NCI-H460 (cell line): ENCODE data around the gene GPX1. TPM values are rescaled to one million over a fixed set of nuclear protein-coding genes. Genes with fewer than 3 reads are reported as not detected.
A peak's percentile ranks its signal among the peaks of the same experiment; 100 is the strongest.
"Not testable (repeated sequence)": the region's sequence is repeated elsewhere in the genome, so short reads cannot be mapped to it uniquely, and the experiment has no call there.

ENCODE experiments used
- DNase-seq: peaks from one replicate; pipeline ENCODE4 v3.0.0-alpha.2; 2016; ENCODE audit warnings: low read depth; ENCODE audit errors: extremely low read depth
- total RNA-seq: library from RNA; depleted of rRNA; stranded (reverse); fragments of >200 nt; shearing (Covaris generic); gene quantifications from 2 replicates; pipeline ENCODE4 v1.2.3, GENCODE V29; 2014

The GPX1 gene
- total RNA-seq, 1 experiment from 2014 or later: 189 TPM

DNA sequence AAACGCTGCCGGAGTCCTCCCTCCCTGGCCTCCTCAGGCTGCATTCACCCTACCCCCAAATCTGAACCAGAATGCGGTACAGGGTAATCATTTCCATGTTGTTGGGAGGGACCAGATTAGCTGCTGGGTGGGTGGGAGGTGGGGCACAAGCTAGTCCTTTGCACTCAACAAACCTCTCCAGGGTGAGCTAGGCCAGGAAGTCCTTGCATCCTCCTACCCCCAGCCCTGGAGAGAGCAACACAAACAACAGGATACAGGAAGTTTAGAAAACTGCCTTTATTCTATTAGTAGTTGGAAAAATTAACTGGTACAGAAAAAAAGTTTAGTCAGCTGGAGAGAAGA is 702 bp upstream of the GPX1 start:
- no peak for DNase-seq

DNA sequence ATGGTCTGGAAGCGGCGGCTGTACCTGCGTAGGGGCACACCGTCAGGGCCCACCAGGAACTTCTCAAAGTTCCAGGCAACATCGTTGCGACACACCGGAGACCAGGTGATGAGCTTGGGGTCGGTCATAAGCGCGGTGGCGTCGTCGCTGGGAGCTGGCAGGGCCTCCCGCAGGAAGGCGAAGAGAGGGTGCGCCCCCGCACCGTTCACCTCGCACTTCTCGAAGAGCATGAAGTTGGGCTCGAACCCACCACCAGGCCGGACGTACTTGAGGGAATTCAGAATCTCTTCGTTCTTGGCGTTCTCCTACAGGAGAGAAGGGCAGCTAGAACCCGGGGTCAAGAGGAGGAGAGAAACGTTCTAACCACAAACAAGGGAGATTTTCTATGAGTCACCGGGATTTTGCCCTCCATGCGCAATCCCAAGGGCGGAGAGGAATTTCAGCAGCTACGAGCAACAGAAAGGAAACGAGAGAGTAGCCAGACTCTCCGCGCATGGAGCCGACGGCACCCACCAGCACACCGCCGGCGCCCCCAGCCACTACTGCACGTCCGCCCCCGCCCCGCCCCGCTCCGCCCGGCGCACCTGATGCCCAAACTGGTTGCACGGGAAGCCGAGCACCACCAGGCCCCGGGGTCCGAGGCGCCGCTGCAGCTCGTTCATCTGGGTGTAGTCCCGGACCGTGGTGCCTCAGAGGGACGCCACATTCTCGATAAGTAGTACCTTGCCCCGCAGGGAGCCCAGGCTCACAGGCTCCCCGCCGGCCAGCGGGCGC is 523 bp downstream of the GPX1 start:
- DNase-seq: peak; percentile 44

DNA sequence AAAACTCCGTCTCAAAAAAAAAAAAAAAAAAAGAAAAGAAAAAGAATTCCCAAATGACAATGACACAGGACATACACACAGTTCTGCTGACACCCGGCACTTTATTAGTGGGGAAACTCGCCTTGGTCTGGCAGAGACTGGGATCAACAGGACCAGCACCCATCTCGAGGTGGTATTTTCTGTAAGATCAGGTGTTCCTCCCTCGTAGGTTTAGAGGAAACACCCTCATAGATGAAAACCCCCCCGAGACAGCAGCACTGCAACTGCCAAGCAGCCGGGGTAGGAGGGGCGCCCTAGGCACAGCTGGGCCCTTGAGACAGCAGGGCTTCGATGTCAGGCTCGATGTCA is 1.1 kb downstream of the GPX1 start:
- not testable (repeated sequence) for DNase-seq

DNA sequence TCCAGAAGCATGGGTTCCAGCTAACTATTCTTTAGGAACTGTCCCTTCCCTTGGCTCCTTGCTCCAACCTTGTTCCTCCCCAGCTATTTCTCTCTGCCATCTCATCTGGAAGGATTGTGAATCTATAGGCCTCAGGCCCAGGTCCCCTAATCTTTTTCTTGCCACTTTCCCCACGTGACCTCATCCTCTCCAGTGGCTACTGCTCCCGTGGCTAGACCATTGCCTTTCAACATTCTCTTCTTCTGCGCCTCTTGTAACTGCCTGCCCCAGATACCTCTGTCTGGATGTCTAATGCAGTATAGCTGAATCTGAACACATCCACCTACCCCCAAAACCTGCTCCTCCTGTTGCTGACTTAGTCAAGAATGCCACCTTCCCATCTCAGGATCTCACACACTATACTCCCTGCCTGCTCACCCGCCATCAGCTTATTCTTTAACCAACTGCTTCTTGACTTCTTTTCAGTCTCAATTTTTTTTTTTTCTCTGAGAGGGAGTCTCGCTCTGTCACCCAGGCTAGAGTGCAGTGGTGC is 5.2 kb downstream of the GPX1 start:
- no peak for DNase-seq

DNA sequence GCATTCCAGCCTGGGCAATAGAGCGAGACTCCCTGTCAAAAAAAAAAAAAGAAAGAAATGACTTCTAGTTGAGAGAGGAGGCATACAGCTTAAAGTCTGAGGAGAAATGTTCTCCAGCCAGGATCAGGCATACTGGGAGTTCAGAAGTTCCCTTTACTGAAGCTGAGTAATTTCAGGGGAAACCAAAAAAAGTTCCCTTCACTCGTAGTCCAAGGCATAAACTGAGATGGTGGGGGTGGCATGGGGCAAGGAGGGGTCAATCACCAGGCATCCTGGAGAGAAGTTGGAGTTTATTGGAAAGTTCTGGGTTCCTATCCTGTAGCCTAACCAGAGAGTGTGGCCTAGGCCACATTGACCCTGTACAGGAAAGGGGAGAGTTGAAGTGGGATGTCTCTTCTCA is 5.9 kb downstream of the GPX1 start:
- DNase-seq: no peak

DNA sequence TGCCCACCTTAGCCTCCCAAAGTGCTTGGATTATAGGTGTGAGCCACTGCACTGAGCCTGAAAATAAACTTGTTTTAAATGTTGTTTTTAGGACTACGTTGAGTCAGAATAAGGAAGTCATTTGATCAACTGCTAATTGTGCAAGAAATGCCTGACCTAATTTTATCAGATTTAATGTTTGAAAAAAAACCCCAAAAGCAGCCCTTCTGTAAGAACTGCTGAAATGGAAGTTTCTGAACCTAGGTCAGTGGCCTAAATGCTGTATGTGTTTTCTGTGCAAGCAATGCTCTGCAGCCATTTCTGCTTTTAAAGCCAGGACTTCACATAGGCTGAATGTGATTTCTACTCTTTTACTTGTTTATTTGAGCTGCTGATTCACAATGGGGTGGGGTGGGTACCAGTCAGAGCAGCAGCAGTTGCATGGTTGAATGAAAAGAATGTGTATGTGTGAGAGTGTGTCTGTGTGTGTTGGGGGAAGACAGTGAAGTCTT is 6.6 kb downstream of the GPX1 start:
- peak; percentile 47 for DNase-seq

DNA sequence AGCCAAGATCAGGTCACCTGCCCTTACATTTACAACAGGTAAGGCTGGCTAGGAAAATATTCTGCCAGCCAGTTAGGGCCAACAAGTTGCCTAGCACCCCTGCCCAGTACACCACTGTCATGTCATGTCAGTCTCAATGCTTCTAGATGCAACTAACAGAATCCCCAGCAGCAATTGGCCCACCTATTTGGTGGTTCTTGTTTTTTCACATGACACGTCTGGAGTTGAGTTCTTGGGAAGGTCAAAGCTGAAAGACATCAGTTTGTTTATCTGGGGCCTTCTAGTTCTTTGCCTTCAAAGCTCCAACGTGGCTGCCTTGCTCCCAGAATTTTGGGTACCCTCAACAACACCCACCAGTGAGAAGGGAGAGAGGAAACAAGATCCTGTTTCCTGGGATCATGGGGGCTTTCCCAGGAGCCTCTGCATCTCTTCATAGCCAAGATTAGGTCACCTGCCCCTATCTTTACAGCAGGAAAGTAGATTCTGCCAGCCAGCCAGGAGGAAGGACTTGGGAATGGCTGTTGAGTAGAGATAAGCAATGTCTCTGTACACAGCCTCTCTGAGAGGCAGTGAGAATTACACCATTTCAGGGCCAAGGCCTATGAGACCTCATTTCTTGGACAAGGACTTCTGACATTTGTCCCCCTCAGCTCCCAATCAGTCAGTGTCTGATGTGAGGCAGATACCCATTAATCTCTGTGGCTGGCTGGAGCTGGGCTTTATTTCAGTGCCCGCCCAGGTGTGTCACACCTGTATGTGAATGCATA is 8.6 kb downstream of the GPX1 start:
- no peak for DNase-seq

DNA sequence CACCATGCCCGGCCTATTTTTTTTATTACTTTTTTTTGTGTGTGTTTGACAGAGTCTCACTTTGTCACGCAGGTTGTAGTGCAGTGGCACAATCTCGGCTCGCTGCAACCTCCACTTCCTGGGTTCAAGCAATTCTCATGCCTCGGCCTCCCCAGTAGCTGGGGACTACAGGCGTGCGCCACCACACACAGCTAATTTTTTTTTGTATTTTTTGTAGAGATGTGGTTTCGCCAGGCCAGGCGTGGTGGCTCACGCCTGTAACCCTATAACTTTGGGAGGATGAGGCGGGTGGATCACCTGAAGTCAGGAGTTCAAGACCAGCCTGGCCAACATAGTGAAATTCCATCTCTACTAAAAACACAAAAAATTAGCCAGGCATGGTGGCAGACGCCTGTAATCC is 9.8 kb downstream of the GPX1 start:
- not testable (repeated sequence) for DNase-seq

DNA sequence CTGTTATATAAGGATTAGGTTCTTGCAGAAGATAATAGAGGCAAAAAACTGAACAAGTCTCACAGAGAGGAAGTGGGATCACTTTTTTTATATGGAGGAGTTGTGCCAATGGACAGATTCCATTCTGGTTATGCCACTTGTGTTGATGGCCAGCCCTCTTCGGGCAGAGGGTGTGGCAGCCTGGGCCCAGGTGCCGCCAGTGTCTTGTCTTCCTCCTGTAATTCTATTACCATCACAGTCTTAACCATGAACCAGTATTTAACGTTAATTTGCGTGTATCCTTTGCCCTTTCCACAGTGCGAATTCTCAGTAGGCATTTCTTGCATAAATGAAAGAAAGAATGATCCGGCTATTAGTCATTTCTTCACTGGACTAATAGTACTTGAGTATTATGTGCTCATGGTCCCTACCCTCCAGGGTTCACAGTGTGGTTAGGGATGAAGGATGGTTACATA is 11.3 kb downstream of the GPX1 start:
- no peak for DNase-seq

DNA sequence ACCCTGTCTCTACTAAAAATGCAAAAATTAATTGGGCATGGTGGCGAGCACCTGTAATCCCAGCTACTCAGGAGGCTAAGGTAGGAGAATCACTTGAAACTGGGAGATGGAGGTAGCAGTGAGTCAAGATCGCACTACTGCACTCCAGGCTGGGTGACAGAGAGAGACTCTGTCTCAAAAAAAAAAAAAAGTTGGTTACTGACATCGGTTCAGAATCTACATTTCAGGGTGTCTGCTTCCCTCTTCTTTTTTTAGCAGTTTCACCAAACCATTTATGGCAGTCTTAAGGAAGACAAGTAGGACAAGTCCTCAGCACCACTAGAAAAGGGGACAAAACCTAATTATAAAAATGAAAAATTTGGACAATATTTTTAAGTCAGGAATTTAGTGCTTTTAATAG is 15.0 kb downstream of the GPX1 start:
- no peak for DNase-seq

DNA sequence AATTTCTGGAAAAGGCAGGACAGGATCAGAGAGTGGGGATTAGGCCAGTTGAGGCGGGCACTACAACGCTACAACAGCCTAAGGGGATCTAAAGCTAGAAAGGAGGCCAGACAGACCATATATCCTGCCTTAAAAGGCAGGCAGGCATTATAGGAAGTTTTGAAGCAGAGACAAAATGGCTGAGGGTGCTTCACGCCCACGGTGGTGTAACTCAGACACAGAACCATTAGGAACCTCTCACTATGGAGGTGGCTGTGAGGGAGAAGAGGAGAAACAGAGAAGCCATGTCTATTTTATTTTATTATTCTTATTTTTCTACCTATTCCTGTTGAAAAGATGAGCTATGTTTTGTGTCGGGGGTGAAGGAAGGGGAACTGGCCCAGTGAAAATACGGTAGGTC is 16.2 kb downstream of the GPX1 start:
- DNase-seq: no peak

DNA sequence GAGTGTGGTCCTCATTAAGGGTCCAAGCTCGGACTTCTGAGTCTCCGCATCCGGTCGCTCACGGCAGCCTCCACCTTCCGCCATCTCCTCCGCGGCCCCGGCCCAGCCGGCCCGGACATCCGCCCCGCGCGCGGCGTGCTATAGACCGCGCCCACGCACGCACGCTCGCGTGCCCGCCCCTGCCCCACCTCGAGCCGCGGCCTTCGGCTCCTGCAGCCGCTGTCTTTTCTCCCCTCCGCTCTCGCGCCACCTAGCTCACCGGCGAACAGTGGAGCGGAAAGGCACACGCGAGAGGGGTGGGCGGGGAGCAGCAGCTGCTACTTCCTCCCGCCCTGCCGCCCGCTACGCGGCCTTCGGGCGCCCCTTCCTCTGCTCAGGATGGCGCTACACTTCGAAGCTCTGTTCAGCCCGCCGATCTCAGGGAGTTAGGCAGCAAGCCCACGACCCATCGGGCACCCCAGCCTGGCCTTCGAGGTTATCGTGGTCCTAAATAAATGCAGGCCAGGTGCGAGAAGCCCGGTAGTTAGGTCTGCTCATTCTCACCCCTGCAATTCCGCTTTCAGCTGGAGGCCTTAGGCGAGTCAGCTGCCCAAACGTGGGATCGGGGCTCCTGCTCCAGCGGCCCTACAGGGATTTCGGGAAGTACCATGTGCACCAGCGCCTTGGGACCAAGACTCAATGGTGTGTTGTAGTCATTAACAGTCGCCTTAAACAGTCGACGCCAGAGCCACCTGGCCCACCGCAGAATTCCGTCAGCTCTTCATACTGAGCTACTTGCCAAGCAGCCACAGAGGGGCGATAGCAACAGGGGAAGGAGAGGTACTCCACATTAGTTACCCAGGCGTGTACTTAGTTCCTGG is 18.0 kb downstream of the GPX1 start, which contains the start of gene USP4:
USP4 (minus strand) TSS at position 113 of the 860 bp plus-strand sequence; CDS start at position 84, 29 bp downstream.
- peak; percentile 76 for DNase-seq

DNA sequence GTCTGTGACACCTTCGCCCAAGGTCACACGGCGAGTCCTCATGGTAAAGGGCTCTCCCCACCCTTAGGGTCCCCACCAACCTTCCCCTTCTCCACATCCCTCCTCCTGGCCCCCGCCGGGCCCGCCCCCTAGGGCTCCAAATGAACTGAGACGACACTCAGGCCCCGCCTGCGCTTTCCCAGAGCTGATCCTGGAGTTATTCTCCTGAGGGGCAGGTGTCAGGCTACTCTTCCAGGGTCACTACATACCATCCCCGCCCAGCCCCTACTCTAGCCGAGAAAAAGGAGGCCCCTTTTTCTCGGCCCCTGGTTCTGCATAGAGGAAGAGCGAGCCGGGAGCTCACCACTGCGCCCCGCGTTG is 18.6 kb downstream of the GPX1 start:
- DNase-seq: no peak

DNA sequence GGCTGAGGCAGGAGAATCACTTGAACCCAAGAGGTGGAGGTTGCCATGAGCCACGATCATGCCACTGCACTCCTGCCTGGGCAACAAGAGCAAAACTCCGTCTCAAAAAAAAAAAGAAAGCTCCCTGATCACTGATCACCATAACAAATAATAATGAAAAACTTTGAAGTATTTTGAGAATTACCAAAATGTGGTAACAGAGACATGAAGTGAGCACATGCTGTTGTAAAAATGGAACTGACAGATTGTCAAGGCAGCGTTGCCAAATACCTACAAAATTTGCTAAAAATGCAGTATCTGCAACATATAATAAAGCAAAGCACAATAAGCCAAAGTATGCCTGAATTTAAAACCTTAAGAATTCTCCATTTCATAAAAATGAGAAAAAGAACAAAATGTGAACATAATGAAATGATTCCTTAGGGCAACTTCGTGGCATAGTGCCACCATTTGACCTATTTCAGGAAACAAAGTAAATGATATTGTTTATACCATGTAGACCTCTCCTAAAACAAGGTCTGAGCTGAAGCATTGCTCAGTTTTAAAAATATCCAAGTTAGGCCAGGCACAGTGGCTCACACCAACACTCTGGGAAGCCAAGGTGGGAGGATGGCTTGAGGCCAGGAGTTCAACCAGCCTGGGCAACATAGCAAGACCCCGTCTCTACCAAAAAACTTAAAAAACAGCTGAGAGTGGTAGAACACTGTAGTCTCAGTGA is 24.1 kb downstream of the GPX1 start:
- no peak for DNase-seq

DNA sequence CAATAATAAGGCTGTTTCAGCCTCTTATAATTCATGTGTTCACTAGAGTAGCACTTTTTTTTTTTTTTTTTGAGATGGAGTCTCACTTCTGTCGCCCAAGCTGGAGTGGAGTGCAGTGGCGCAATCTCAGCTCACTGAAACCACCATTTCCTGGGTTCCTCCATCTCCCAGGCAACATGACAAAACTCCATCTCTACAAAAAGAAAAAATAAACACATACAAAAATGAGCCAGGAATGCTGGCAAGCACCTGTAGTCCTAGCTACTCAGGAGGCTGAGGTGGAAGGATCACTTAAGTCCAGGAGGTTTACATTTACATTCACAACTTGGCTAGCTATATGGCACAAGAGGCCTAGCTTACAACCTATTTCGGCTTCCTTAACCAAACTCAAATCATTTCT is 25.1 kb downstream of the GPX1 start:
- DNase-seq: no peak

DNA sequence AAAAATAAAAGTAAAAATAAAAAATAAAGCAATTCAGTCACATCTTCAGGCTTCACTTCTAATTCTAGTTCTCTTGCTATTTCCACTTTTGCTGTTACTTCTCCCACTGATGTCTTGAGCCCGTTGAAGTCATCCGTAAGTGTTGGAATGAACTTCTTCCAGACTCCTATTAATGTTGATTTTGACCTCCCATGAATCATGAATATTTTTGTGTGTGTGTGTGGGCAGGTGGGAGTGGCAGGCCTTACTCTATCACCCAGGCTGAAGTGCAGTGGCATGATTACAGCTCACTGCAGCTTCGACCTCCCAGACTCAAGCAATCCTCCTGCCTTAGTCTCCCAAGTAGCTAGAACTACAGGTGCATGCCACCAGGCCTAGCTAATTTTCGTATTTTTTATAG is 29.0 kb downstream of the GPX1 start:
- no peak for DNase-seq

DNA sequence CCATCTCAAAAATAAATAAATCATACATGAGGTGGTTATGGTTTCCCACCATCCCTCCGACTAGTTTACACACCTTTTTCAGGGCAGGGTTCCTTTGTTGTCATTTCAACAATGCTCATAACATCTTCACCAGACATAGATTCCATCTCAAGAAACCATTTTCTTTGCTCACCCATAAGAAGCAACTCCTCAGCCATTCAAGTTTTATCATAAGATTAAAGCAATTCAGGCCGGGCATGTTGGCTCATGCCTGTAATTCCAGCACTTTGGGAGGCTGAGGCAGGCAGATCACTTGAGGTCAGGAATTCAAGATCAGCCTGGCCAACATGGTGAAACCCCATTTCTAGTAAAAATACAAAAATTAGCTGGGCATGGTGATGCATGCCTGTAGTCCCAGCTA is 29.8 kb downstream of the GPX1 start:
- DNase-seq: not testable (repeated sequence)

DNA sequence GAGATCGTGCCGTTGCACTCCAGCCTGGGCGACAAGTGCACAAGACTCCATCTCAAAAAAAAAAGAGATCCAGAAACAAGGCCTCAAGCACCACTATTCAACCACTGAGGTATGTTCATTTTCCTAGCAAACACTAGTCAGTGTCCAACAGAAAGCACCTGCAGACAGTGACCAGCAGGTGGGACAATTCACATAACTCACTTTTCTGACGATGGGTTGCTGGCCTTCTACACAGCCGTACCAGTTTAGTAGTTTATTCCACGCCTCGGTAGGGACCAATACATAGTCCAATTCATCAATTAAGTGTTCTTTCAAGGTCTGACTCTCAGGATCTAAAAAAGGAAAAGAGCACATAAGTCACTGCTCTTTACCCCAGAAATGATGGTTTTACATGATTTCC is 30.7 kb downstream of the GPX1 start:
- DNase-seq: no peak

DNA sequence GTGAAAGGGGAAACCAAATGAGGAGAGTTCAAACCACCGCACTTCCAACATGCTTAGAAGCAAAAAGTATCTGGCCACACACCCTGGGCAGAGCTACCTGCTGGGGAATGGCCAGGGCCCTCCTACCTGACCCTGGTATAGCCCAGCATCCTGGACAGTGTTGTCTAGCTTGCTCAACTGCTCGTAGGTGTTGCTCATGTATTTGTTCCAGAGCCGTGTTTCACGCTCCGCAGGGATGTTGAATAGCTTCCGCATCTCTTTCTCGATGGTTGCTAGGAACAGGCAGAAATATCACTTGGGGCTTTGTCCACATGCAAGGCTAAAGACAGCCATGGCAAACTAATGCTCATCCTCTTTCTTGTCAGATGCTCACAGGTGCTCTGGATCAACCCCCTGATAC is 33.4 kb downstream of the GPX1 start:
- no peak for DNase-seq
